IPS-18a (cell line): Measurements from ENCODE around the gene LYPD3.
A peak's percentile ranks its signal among the peaks of the same experiment; 100 is the strongest.

ENCODE experiments used
- H3K27ac ChIP-seq: one replicate; pipeline ENCODE4 v1.5.1; 2013; ENCODE audit warnings: low read length
- H3K27me3 ChIP-seq: one replicate; pipeline ENCODE4 v1.6.1; 2013; ENCODE audit warnings: mild to moderate bottlenecking, low read length; ENCODE audit not compliant: control insufficient read depth, insufficient read depth
- H3K36me3 ChIP-seq: one replicate; pipeline ENCODE4 v1.6.1; 2013; ENCODE audit warnings: low read depth, low read length; ENCODE audit not compliant: control insufficient read depth
- H3K4me1 ChIP-seq: one replicate; pipeline ENCODE4 v1.6.1; 2013; ENCODE audit warnings: low read depth, low read length; ENCODE audit not compliant: control insufficient read depth
- H3K4me3 ChIP-seq: one replicate; pipeline ENCODE4 v1.5.1; 2013; ENCODE audit warnings: low read length
- H3K9ac ChIP-seq: one replicate; pipeline ENCODE4 v1.6.1; 2013; ENCODE audit warnings: mild to moderate bottlenecking, low read length, moderate library complexity
- H3K9me3 ChIP-seq: one replicate; pipeline ENCODE4 v1.6.1; 2013; ENCODE audit warnings: low read depth, low read length; ENCODE audit not compliant: control insufficient read depth

The LYPD3 gene

GRCh38 chr19:43483281-43483680 lies 17.9 kb upstream of the LYPD3 start:
- H3K4me3 ChIP-seq, result no peak overlapping the region
- H3K4me1 ChIP-seq, result no peaks in the 10 kb centered on the region
- no peak overlapping the region for H3K9ac ChIP-seq
- H3K36me3 ChIP-seq, result no peaks in the 10 kb centered on the region
- no peaks in the 10 kb centered on the region for H3K9me3 ChIP-seq
- H3K27ac ChIP-seq, result no peak overlapping the region
- H3K27me3 ChIP-seq, result no peaks in the 10 kb centered on the region

- Histone ChIP-seq H3K9ac (no peak overlapping the region), H3K4me1 (no peaks in the 10 kb centered on the region), H3K27me3 (no peaks in the 10 kb centered on the region), H3K36me3 (no peaks in the 10 kb centered on the region), H3K9me3 (no peaks in the 10 kb centered on the region), H3K4me3 (no peak overlapping the region), H3K27ac (no peak overlapping the region)
Observed at GRCh38 chr19:43482193-43482592, 16.8 kb upstream of the LYPD3 start.

GRCh38 chr19:43481701-43482100 lies 16.3 kb upstream of the LYPD3 start:
- H3K4me3 ChIP-seq, result no peak overlapping the region
- no peaks in the 10 kb centered on the region for H3K36me3 ChIP-seq
- H3K9ac ChIP-seq, result no peak overlapping the region
- H3K27me3 ChIP-seq, result no peaks in the 10 kb centered on the region
- no peaks in the 10 kb centered on the region for H3K9me3 ChIP-seq
- no peaks in the 10 kb centered on the region for H3K4me1 ChIP-seq
- no peak overlapping the region for H3K27ac ChIP-seq

GRCh38 chr19:43480574-43480973 lies 15.2 kb upstream of the LYPD3 start:
- H3K27ac ChIP-seq, result no peak overlapping the region
- H3K9ac ChIP-seq, result no peak overlapping the region
- H3K27me3 ChIP-seq, result no peaks in the 10 kb centered on the region
- H3K4me1 ChIP-seq, result no peaks in the 10 kb centered on the region
- no peaks in the 10 kb centered on the region for H3K9me3 ChIP-seq
- no peak overlapping the region for H3K4me3 ChIP-seq
- no peaks in the 10 kb centered on the region for H3K36me3 ChIP-seq

GRCh38 chr19:43479961-43480561 lies 14.7 kb upstream of the LYPD3 start:
- Histone ChIP-seq H3K36me3 (no peaks in the 10 kb centered on the region), H3K27ac (no peak overlapping the region), H3K9ac (no peak overlapping the region), H3K4me1 (no peaks in the 10 kb centered on the region), H3K4me3 (no peak overlapping the region), H3K9me3 (no peaks in the 10 kb centered on the region), H3K27me3 (no peaks in the 10 kb centered on the region)

GRCh38 chr19:43479226-43479625 lies 13.8 kb upstream of the LYPD3 start:
- Histone ChIP-seq H3K9me3 (no peaks in the 10 kb centered on the region), H3K27ac (no peak overlapping the region), H3K4me1 (no peaks in the 10 kb centered on the region)

GRCh38 chr19:43478323-43478722 lies 12.9 kb upstream of the LYPD3 start:
- H3K4me1 ChIP-seq, result no peaks in the 10 kb centered on the region
- H3K9ac ChIP-seq, result no peak overlapping the region
- H3K36me3 ChIP-seq, result no peaks in the 10 kb centered on the region
- H3K9me3 ChIP-seq, result no peaks in the 10 kb centered on the region
- H3K4me3 ChIP-seq, result no peak overlapping the region
- no peaks in the 10 kb centered on the region for H3K27me3 ChIP-seq
- no peak overlapping the region for H3K27ac ChIP-seq

More at GRCh38 chr19:43479226-43479625, 13.8 kb upstream of the LYPD3 start:
- Histone ChIP-seq H3K9ac (no peak overlapping the region), H3K36me3 (no peaks in the 10 kb centered on the region), H3K4me3 (no peak overlapping the region), H3K27me3 (no peaks in the 10 kb centered on the region)

- H3K27ac ChIP-seq, result no peak overlapping the region
Observed at GRCh38 chr19:43476606-43477005, 11.2 kb upstream of the LYPD3 start.

GRCh38 chr19:43474986-43475705 lies 9.7 kb upstream of the LYPD3 start:
- H3K27ac ChIP-seq, result no peak overlapping the region
- H3K27me3 ChIP-seq, result no peaks in the 10 kb centered on the region
- H3K9me3 ChIP-seq, result no peaks in the 10 kb centered on the region
- peak overlapping the region; percentile 41 for H3K9ac ChIP-seq
- no peaks in the 10 kb centered on the region for H3K36me3 ChIP-seq
- peak overlapping the region; percentile 58 for H3K4me3 ChIP-seq
- H3K4me1 ChIP-seq, result no peaks in the 10 kb centered on the region

More at GRCh38 chr19:43476606-43477005, 11.2 kb upstream of the LYPD3 start:
- H3K9ac ChIP-seq, result no peak overlapping the region
- H3K4me1 ChIP-seq, result no peaks in the 10 kb centered on the region
- H3K36me3 ChIP-seq, result no peaks in the 10 kb centered on the region
- no peaks in the 10 kb centered on the region for H3K9me3 ChIP-seq
- H3K4me3 ChIP-seq, result no peak overlapping the region
- H3K27me3 ChIP-seq, result no peaks in the 10 kb centered on the region

GRCh38 chr19:43474487-43474886 lies 9.1 kb upstream of the LYPD3 start:
- Histone ChIP-seq H3K27ac (no peak overlapping the region), H3K9me3 (no peaks in the 10 kb centered on the region), H3K4me1 (no peaks in the 10 kb centered on the region), H3K9ac (no peak overlapping the region), H3K4me3 (peak overlapping the region; percentile 58), H3K36me3 (no peaks in the 10 kb centered on the region), H3K27me3 (no peaks in the 10 kb centered on the region)

- H3K9me3 ChIP-seq, result no peaks in the 10 kb centered on the region
- peaks cover 2% of the 10 kb centered on the region for H3K27me3 ChIP-seq
- H3K36me3 ChIP-seq, result no peaks in the 10 kb centered on the region
- H3K27ac ChIP-seq, result no peak overlapping the region
- H3K4me3 ChIP-seq, result no peak overlapping the region
- H3K9ac ChIP-seq, result no peak overlapping the region
- H3K4me1 ChIP-seq, result no peaks in the 10 kb centered on the region
Observed at GRCh38 chr19:43471091-43471490, 5.7 kb upstream of the LYPD3 start.

- Histone ChIP-seq H3K27me3 (peaks cover 10% of the 10 kb centered on the region), H3K9me3 (no peaks in the 10 kb centered on the region), H3K27ac (no peak overlapping the region), H3K9ac (no peak overlapping the region), H3K4me3 (no peak overlapping the region), H3K36me3 (no peaks in the 10 kb centered on the region), H3K4me1 (no peaks in the 10 kb centered on the region)
Observed at GRCh38 chr19:43470288-43470687, 4.9 kb upstream of the LYPD3 start.
